Islet of Langerhans (tissue), 1 donor: ENCODE measurements around the gene SCN1B.

Experiments
- FAIRE-seq: peaks from one replicate; lab custom pipeline; 2011; peaks lifted over from hg19 to GRCh38; lab: Jason Lieb, UNC

SCN1B gene

DNA sequence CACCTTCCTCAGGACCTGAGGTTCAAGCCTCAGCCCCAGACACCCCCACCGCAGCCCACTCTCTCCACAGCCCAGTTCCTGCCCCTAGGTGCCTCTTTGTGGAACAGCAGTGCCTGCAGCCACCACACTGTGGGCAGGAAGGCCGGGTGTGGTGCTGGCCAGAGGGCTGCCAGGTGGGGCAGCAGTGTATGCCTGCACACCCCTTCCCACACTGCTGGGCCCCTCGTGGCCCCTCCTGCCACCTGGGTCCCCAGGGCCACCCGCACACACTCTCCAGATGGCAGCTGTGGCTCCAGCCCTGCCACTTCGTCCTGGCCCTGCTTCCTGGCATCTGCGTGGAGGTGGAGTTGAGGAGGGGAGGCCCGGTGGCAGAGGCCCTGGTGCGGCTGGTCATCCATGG, 46.4 kb downstream of the SCN1B start:
- FAIRE-seq, result no peak

DNA sequence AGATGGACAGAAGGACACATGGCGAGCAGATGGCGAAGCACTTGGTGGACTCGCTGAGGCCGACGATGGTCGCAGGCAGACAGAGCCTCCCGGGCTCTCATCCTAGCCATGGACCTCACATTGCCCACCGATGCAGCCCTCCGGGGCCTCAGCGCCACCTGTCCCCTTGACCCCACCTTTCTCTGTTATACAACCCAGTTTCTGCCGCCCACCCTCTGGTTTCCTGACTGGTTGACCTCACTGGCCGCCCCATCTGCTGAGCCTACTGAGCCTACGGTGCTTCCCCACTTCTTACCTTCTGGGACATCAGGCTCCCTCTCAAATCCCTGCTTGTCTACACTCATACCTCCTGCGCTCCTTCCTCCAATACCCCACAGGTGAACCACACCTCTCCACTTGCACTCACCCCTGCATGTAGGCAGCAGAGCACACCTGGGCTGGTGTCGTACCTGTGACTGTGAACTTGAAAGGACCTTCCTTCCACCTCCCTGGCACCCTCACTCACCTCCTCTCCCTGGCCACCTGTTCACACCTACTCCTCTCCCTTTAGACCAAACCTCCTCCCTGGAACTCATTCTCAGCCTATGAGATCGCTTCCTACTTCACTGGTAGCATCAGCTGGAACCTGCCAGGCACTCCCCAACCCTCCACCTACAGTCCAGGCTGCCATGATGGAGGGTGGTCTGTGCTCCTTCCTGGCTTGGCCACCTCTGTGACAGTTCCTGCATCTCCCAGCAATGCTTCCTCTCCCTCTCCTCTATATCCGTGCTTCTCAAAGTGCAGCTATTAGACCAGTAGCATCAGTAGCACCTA, 47.3 kb downstream of the SCN1B start:
- FAIRE-seq, result no peak

DNA sequence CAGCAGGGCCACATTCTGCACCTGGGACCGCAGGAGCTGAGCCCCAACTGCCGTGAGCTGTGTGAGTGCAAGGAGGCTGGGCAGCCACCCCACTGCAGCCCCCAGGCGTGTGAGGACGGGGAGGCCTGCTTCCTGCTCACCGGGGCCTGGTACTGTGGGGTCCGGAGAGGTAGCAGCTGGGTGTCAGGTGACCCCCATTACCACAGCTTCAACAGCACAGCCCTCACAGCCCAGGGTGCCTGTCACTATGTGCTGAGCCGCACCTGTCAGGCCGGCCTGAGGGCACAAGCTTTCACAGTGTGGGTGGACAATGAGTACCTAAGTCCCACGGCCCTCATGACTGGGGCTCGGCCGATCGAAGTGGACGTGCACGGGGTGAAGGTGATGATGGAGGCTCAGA, 49.6 kb downstream of the SCN1B start:
- no peak for FAIRE-seq

DNA sequence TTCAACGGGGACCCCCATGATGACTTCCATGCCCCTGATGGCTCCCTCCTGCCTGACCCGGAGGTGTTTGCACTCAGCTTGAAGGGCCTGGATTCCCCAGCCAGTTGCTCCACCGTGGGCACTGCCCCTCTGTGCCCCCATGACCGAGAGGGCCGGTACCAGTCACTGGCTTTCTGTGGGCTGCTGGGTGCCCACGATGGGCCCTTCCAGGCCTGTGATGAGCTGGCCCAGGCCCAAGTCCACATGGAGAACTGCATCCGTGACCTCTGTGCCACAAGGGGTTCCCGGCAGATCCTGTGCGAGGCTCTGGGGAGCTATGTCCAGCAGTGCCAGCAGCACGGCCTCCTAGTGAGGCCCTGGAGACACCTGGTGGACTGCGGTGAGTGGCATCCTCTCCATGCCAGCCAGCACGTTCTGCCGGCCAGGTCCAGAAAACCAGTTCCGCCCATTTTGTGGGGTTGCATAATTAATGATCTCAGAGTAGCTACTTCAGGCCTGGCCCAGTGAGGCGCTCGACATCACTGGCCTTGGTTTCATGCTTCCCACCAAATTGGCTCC, 50.4 kb downstream of the SCN1B start:
- no peak for FAIRE-seq

DNA sequence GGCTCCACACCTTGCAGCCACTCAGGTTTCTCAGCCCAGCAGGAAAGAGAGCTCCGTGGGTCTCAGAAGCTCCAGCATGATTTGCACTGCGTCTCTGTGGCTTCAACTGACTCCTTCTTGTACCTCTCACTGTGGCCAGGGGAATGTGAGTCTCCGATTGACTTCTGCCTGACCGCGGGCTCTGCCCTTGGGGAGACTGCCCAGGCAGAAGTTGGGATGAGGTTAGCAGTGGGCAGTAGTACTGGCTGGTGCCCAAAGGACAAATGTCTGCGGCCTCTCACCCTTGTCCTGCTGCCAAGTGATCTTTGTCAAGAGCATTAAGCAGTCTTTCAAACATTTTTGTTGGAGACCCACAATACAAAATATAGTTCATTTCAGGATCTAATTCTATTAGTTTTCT, 50.9 kb downstream of the SCN1B start:
- no peak for FAIRE-seq

DNA sequence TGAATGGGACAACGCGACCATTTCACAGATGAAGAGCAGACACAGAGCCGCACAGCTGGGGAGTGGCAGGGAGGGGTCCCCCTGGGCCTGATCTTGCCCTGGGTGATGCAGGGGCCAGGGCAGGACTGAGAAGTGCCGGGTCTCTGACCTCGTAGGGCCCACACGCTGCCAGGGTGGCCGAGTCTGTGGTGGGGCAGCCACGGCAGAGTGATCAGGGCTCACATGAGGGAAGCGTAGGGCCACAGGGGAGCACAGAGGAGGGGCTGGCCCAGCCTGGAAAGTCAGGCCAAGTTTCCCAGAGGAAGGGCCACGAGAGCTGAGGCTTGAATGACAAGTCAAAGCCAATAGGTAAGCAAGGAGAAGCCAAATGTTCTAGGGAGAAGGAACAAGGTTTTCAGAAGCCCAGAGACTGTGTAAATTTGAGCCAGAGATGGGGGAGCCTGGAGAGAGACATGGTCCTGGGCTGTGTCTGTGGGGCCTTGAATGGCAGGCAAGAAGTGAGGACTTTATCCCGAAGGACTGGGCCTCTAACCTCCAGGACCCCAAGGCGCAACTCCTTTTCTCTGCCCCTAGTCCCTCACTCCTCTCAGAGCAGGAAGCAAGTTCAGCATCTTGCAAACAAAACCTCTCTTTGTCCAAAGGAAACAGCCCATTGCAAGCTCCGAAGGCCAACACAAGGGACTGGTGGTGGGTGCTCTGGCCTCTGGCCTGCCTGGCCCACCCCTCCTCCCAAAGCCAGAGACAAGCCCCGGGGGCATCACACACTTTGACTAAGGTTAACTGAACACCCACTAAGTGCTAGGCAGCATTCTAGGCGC, 53.6 kb downstream of the SCN1B start:
- FAIRE-seq, result no peak

DNA sequence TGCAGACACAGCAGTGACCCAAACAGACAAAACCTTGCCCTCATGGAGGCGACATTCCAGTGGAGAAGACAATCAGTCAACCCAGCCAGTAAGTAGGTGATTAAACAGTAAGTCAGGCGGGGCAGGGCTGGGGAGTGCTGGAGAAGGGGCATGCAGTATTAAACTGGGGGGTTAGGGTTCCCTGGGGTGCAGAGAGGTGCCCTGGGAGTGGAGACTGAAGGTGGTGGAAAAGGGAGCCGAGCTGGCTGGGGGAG, 54.2 kb downstream of the SCN1B start:
- FAIRE-seq, result no peak

DNA sequence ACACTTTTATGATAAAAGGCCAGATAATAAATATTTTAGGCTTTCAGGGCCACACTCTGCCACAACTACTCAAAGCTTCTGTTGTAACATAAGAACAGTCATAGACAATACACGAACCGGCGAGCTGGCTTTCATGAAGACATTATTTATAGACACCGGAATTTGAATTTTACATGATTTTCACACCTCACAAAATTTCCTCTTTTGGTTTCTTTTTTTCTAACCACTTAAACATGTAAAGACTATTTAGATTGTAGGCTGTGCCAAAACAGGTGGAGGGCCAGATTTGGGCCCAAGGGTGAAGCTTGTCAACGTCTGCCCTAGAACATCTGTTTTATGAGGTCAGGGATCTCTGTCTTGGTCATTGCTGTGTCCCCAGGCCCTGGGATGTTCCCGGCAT, 55.7 kb downstream of the SCN1B start:
- FAIRE-seq, result no peak

DNA sequence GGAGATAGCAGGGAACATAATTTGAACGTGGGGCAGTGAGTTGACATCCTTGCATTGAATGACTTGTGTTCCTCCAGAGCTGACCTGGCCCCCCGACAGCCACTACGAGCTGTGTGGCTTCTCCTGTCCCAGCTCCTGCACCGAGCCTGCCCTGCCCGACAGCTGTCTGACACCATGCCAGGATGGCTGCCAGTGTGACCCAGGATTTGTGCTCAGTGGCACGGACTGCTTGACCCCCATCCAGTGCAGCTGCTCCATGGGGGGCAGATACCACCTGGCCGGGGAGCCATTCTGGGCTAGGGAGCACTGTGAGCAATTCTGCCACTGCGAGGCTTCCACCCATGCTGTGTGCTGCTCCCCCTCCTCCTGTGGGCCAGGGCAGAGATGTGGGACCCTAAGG, 56.2 kb downstream of the SCN1B start:
- no peak for FAIRE-seq

DNA sequence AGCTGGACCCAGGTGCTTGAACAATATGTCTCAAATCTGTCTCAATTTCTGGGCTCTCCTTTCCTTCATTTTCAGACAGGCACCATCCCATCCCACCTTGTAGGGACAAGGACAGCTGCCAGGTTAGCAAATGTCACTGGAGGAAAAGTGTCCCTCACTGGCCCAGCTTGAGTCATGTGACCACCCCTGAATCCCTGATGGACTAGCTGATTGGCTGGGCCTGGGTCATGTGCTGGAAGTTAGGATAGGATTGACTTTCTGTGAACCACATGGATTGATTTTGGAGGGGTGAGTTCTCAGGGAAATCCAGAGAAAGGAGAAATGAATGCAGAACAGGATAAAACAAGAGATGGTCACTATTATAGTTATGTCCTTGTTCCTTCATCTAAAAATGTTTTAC, 57.1 kb downstream of the SCN1B start:
- no peak for FAIRE-seq

DNA sequence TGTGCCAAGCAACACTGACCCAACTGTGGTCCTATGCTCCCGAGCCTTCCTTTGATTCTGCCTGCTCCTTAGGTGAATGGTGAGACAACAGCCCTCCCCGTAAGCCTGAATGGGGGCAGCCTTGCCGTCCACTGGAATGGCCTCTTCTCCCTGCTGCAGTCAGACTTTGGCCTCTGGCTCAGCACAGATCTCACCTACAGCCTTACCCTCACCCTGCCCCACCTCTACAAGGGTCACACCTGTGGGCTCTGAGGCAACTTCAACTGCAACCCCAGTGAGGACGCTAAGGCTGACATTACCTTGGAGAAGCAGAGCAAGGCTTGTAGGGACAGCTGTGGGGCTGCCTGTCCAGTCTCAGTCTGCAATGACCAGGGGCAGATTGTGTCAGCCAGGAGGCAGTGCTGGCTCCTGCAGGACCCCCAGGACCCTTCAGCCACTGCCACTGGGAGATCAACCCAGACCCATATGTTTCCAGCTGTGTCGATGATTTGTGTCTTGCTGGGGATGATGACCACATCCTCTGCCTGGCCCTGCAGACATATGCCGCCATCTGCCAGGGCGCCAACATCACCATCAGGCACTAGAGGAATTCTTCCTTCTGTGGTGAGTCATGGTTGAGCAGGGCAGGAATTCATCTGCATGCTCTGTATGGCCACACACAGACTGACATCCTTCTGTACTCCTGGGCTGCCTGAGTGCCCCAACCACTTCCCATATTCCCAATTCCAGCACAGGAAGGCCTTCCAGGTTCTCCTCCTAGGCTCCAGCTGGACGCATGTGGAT, 58.1 kb downstream of the SCN1B start:
- FAIRE-seq, result no peak

DNA sequence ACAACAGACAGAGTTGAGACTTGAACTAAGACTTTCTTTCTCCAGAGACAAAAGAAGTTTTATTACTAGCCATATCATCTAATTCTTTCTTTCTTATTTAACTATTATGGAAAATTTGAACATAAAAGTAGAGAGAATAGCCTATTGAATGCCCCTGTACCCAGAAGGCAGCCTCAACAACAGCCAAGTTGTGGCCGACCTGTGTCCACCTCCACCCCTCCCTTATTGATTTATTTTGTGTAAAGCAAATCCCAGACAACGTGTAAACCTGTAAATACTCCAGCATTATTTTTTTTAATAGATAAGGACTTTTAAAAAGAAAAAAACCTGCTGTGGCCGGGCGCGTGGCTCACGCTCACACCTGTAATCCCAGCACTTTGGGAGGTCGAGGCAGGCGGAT, 59.3 kb downstream of the SCN1B start:
- no peak for FAIRE-seq
